ENCODE measurements around the gene STMN1.

- TF ChIP-seq, protein P1, sequence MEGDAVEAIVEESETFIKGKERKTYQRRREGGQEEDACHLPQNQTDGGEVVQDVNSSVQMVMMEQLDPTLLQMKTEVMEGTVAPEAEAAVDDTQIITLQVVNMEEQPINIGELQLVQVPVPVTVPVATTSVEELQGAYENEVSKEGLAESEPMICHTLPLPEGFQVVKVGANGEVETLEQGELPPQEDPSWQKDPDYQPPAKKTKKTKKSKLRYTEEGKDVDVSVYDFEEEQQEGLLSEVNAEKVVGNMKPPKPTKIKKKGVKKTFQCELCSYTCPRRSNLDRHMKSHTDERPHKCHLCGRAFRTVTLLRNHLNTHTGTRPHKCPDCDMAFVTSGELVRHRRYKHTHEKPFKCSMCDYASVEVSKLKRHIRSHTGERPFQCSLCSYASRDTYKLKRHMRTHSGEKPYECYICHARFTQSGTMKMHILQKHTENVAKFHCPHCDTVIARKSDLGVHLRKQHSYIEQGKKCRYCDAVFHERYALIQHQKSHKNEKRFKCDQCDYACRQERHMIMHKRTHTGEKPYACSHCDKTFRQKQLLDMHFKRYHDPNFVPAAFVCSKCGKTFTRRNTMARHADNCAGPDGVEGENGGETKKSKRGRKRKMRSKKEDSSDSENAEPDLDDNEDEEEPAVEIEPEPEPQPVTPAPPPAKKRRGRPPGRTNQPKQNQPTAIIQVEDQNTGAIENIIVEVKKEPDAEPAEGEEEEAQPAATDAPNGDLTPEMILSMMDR (optimal IDR thresholded peaks at IDR 0.05 in 1 of 3, IDR thresholded peaks at IDR 0.05 in 1 of 3, conservative IDR thresholded peaks at IDR 0.05 in 1 of 3; ENCODE audit: extremely low read depth in 1 of 3, insufficient read depth in 2 of 3, low read length in 3 of 3) = no peak
- TF ChIP-seq EZH2 (IDR thresholded peaks at IDR 0.05; ENCODE audit: low read length) = no peak
These were observed 20.7 kb upstream of the STMN1 start for GRCh38 chr1:25926731-25927496.
